Transverse colon (tissue), 4 donors: ENCODE measurements around the gene ACER3.

ENCODE experiments used
- EP300 ChIP-seq: sonication (generic); formaldehyde crosslinking; IDR thresholded peaks from one replicate; pipeline ENCODE4 v1.6.1; 2017; ENCODE audit warnings: antibody characterized with exemption, low read depth
- POLR2A ChIP-seq: fragments of 450-650 bp; IDR thresholded peaks from one replicate; pipeline ENCODE4 v1.6.1; 2016; ENCODE audit warnings: antibody characterized with exemption, mild to moderate bottlenecking, moderate library complexity
- POLR2AphosphoS5 ChIP-seq, 3 donors: sonication (generic); formaldehyde crosslinking; IDR thresholded peaks; one replicate each; pipeline ENCODE4 v1.6.1; 2016; ENCODE audit warnings: antibody characterized with exemption in 3 of 3
- TF ChIP-seq, protein P1 (sequence below), 5 experiments: fragments of 200-600 bp in 3 of 5; fragments of 450-650 bp in 2 of 5; sonication (generic) in 3 of 5; IDR thresholded peaks; 1 replicate in 2 of 5; 2 replicates in 3 of 5; pipeline ENCODE4 v1.5.1; 2016 to 2017; ENCODE audit warnings: antibody characterized with exemption in 5 of 5, inconsistent platforms in 3 of 5, mild to moderate bottlenecking in 2 of 5, moderate library complexity in 1 of 5

DNA sequence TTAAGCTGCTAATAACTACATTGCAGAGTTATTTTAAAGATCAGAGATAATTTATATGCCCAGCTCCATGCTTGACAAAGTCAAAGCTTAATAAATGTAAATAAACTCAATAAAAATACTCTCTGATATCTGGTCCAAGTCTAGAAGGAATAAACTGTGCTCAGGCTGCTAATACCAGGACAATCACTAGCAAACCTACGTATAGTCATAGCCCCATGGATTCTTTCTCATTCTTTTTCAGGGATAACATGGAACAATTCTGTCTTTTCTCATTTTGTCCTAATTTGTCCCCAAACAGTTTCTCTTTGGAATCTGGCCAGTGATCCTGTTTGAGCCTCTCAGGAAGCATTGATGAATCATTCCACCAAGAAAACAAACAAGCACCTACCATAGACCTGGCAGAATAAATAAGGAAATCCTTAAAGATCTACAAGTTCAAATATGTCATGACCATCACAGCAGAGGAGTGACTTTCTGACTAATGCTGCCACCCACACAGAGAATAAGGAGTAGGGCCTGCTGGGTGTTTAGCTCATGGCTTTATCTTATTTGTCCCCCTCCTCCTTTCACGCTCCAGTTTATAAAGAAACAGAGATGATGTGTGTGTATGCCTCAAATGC is 159.4 kb downstream of the ACER3 start:
- TF ChIP-seq, protein P1, sequence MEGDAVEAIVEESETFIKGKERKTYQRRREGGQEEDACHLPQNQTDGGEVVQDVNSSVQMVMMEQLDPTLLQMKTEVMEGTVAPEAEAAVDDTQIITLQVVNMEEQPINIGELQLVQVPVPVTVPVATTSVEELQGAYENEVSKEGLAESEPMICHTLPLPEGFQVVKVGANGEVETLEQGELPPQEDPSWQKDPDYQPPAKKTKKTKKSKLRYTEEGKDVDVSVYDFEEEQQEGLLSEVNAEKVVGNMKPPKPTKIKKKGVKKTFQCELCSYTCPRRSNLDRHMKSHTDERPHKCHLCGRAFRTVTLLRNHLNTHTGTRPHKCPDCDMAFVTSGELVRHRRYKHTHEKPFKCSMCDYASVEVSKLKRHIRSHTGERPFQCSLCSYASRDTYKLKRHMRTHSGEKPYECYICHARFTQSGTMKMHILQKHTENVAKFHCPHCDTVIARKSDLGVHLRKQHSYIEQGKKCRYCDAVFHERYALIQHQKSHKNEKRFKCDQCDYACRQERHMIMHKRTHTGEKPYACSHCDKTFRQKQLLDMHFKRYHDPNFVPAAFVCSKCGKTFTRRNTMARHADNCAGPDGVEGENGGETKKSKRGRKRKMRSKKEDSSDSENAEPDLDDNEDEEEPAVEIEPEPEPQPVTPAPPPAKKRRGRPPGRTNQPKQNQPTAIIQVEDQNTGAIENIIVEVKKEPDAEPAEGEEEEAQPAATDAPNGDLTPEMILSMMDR (IDR thresholded peaks at IDR 0.05), result no peak
- TF ChIP-seq EP300, result no peak
- peak in 1 of 3 donors; percentile 13 for TF ChIP-seq POLR2AphosphoS5 (IDR thresholded peaks at IDR 0.05)
- TF ChIP-seq POLR2A, result no peak
